ENCODE measurements around the gene AFG1L.
A peak's percentile ranks its signal among the peaks of the same experiment; 100 is the strongest.
"Not testable (repeated sequence)": the region's sequence is repeated elsewhere in the genome, so short reads cannot be mapped to it uniquely, and the experiment has no call there.

The AFG1L gene

DNA sequence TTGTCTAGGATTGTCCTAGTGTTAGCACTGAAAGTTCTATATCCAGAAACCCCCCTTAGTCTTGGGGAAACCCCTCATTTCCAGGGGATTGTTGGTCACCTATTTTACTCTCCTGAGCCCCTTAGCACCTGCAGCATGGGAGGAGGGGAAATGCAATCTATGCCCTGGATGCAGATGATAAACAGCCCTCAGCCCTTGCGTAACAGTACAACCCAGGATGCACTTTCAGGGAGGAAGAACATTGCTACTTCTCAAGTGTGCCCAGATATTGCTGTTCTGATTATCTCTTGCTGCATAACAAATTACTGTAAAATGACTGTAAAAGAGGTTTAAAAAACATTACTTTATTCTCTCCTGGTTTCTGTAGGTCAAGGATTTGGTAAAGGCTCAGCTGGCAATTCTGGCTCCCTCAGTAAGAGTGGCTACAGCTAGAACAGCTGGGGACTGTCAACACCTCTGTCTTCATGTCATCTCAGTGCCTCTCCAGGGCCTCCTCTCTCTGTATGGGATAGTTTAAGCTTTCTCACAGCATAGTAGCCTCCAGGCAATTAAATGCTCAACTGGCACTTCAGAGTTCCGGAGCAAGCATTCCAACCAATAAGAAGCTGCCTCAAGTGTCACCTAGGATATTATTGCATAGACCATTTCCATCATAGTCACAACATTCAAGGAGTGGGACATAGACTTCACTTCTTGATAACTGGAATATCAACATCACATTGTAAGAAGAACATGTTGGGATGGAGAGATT, 148.1 kb downstream of the AFG1L start:
- H3K27me3 ChIP-seq (ENCODE audit: insufficient read depth, low read length): no peaks in the 10 kb centered on the region
- no peaks in the 10 kb centered on the region for H3K4me1 ChIP-seq (ENCODE audit: insufficient read depth, low read length)
- H2AFZ ChIP-seq (ENCODE audit: low read depth, low read length): no peak overlapping the region
- H3K4me3 ChIP-seq (ENCODE audit: low read length): no peak overlapping the region
- no peaks in the 10 kb centered on the region for H3K9me3 ChIP-seq (ENCODE audit: low read length)
- no peaks in the 10 kb centered on the region for H3K36me3 ChIP-seq (ENCODE audit: insufficient read depth, low read length)

- Histone ChIP-seq H3K27me3 (ENCODE audit: insufficient read depth, low read length) (no peaks in the 10 kb centered on the region), H3K36me3 (ENCODE audit: insufficient read depth, low read length) (no peaks in the 10 kb centered on the region), H3K9me3 (ENCODE audit: low read length) (no peaks in the 10 kb centered on the region), H3K4me3 (ENCODE audit: low read length) (no peak overlapping the region), H2AFZ (ENCODE audit: low read depth, low read length) (no peak overlapping the region), H3K4me1 (ENCODE audit: insufficient read depth, low read length) (no peaks in the 10 kb centered on the region)
Measured at GRCh38 chr6:108446629-108447150, 151.8 kb downstream of the AFG1L start.

DNA sequence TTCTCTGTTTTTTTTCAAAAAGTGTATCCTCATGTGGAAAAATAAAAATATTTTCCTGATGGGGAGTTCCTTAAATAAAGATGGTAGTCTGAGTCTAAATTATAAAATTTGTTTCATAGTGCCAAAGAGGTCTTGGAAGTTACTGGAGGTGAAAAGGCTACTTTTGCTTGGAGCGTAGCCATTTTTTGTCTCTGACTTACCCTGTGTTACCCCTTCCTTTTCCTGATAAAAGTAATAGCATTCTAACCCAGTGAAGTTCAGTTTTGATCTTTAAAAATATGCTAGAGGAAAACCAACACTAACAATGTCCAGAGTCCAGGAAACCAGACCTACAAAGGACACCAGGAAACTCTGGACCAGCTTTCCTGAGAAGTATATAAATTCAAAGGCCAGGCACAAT, 153.6 kb downstream of the AFG1L start:
- Histone ChIP-seq H3K9me3 (ENCODE audit: low read length) (no peaks in the 10 kb centered on the region), H3K4me1 (ENCODE audit: insufficient read depth, low read length) (peaks cover 8% of the 10 kb centered on the region), H2AFZ (ENCODE audit: low read depth, low read length) (no peak overlapping the region), H3K27me3 (ENCODE audit: insufficient read depth, low read length) (no peaks in the 10 kb centered on the region), H3K4me3 (ENCODE audit: low read length) (no peak overlapping the region), H3K36me3 (ENCODE audit: insufficient read depth, low read length) (no peaks in the 10 kb centered on the region)

DNA sequence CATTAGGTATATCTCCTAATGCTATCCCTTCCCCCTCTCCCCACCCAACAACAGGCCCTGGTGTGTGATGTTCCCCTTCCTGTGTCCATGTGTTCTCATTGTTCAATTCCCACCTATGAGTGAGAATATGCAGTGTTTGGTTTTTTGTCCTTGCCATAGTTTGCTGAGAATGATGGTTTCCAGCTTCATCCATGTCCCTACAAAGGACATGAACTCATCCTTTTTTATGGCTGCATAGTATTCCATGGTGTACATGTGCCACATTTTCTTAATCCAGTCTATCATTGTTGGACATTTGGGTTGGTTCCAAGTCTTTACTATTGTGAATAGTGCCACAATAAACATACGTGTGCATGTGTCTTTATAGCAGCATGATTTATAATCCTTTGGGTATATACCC, 154.9 kb downstream of the AFG1L start:
- not testable (repeated sequence) for H3K9me3 ChIP-seq (ENCODE audit: low read length); H3K36me3 ChIP-seq (ENCODE audit: insufficient read depth, low read length); H3K4me3 ChIP-seq (ENCODE audit: low read length); H2AFZ ChIP-seq (ENCODE audit: low read depth, low read length); H3K27me3 ChIP-seq (ENCODE audit: insufficient read depth, low read length)
- peaks cover 10% of the 10 kb centered on the region for H3K4me1 ChIP-seq (ENCODE audit: insufficient read depth, low read length)

DNA sequence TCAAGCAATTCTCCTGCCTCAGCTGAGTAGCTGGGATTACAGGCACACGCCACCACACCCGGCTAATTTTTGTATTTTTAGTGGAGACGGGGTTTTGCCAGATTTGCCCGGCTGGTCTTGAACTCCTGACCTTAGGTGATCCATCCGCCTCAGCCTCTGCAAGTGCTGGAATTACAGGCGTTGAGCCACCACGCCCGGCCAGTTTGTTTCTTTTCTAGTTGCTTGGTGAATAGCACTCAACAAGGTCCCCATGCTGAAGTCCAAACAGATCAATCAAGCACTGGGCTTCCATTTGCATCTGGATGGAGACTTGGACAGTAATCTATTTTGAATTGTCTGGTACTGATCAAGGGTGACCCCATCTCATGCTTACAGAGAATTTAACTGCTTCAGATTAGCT, 157.0 kb downstream of the AFG1L start:
- H3K36me3 ChIP-seq (ENCODE audit: insufficient read depth, low read length): no peaks in the 10 kb centered on the region
- no peaks in the 10 kb centered on the region for H3K27me3 ChIP-seq (ENCODE audit: insufficient read depth, low read length)
- H3K4me3 ChIP-seq (ENCODE audit: low read length): no peak overlapping the region
- no peak overlapping the region for H2AFZ ChIP-seq (ENCODE audit: low read depth, low read length)
- H3K9me3 ChIP-seq (ENCODE audit: low read length): no peaks in the 10 kb centered on the region
- H3K4me1 ChIP-seq (ENCODE audit: insufficient read depth, low read length): peaks cover 10% of the 10 kb centered on the region

GRCh38 chr6:108452711-108453195, 157.9 kb downstream of the AFG1L start:
- Histone ChIP-seq H3K27me3 (ENCODE audit: insufficient read depth, low read length) (no peaks in the 10 kb centered on the region), H3K4me1 (ENCODE audit: insufficient read depth, low read length) (peaks cover 10% of the 10 kb centered on the region), H3K9me3 (ENCODE audit: low read length) (no peaks in the 10 kb centered on the region), H2AFZ (ENCODE audit: low read depth, low read length) (peak overlapping the region; percentile 36), H3K36me3 (ENCODE audit: insufficient read depth, low read length) (no peaks in the 10 kb centered on the region), H3K4me3 (ENCODE audit: low read length) (no peak overlapping the region)

DNA sequence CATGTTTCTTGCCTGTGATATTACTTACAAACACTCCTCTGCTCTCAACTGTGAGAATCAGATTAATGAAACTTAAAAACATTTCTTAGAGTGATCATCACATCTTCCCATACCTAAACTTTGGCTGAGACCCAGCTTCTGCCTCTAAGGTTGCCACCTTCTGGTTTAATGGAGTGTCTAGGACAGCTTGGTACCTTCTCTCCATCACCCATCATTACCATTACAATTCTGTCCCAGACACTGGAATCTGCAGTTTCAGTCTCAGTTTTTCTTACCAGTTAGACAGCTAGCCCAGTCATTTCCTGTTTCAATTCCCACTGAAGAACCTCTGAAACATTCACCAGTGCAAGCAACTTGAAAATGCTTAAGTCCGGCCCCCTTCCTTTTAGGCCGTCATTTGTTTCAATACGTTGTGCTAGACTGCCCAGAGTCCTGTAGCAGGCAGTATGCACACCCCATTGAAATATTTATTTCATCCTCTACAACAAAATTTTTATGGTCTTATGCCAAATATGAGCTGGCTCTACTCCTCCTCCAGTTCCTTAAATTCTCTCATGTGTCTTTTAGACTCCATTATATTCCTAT, 158.8 kb downstream of the AFG1L start:
- Histone ChIP-seq H3K4me1 (ENCODE audit: insufficient read depth, low read length) (peaks cover 10% of the 10 kb centered on the region), H3K36me3 (ENCODE audit: insufficient read depth, low read length) (no peaks in the 10 kb centered on the region), H2AFZ (ENCODE audit: low read depth, low read length) (no peak overlapping the region), H3K4me3 (ENCODE audit: low read length) (no peak overlapping the region), H3K9me3 (ENCODE audit: low read length) (no peaks in the 10 kb centered on the region), H3K27me3 (ENCODE audit: insufficient read depth, low read length) (no peaks in the 10 kb centered on the region)

GRCh38 chr6:108454356-108454755, 159.5 kb downstream of the AFG1L start:
- H3K4me3 ChIP-seq (ENCODE audit: low read length): no peak overlapping the region
- no peaks in the 10 kb centered on the region for H3K27me3 ChIP-seq (ENCODE audit: insufficient read depth, low read length)
- H2AFZ ChIP-seq (ENCODE audit: low read depth, low read length): no peak overlapping the region
- no peaks in the 10 kb centered on the region for H3K9me3 ChIP-seq (ENCODE audit: low read length)
- peaks cover 10% of the 10 kb centered on the region for H3K4me1 ChIP-seq (ENCODE audit: insufficient read depth, low read length)
- no peaks in the 10 kb centered on the region for H3K36me3 ChIP-seq (ENCODE audit: insufficient read depth, low read length)

GRCh38 chr6:108455688-108456087, 160.8 kb downstream of the AFG1L start:
- Histone ChIP-seq H3K4me1 (ENCODE audit: insufficient read depth, low read length) (peaks cover 10% of the 10 kb centered on the region), H3K27me3 (ENCODE audit: insufficient read depth, low read length) (no peaks in the 10 kb centered on the region), H3K36me3 (ENCODE audit: insufficient read depth, low read length) (no peaks in the 10 kb centered on the region), H2AFZ (ENCODE audit: low read depth, low read length) (no peak overlapping the region), H3K4me3 (ENCODE audit: low read length) (no peak overlapping the region), H3K9me3 (ENCODE audit: low read length) (no peaks in the 10 kb centered on the region)

DNA sequence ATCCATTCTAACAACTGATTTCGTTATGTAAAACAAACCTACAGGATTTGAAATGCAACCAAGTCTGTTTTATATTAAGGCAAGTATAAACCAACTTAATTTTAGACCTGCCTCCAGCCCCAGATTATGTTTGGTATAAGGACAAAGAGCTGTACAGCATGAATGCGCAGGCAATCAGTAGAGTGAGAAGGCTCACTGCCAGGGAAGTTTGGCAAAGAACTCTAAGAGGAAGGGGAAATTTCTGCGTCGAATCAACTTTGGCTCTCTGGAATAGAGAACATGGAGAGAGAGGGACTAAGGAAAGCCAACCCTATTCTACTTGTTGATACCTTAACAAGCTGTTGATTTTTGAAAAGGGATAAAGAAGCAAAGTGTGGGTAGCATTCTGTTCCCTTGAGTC, 168.9 kb downstream of the AFG1L start:
- no peak overlapping the region for H3K4me3 ChIP-seq (ENCODE audit: low read length)
- H3K4me1 ChIP-seq (ENCODE audit: insufficient read depth, low read length): peaks cover 21% of the 10 kb centered on the region
- no peak overlapping the region for H2AFZ ChIP-seq (ENCODE audit: low read depth, low read length)
- no peaks in the 10 kb centered on the region for H3K9me3 ChIP-seq (ENCODE audit: low read length)
- no peaks in the 10 kb centered on the region for H3K27me3 ChIP-seq (ENCODE audit: insufficient read depth, low read length)
- no peaks in the 10 kb centered on the region for H3K36me3 ChIP-seq (ENCODE audit: insufficient read depth, low read length)

- H3K36me3 ChIP-seq (ENCODE audit: insufficient read depth, low read length): no peaks in the 10 kb centered on the region
- no peaks in the 10 kb centered on the region for H3K9me3 ChIP-seq (ENCODE audit: low read length)
- no peak overlapping the region for H2AFZ ChIP-seq (ENCODE audit: low read depth, low read length)
- no peak overlapping the region for H3K4me3 ChIP-seq (ENCODE audit: low read length)
- H3K27me3 ChIP-seq (ENCODE audit: insufficient read depth, low read length): no peaks in the 10 kb centered on the region
- H3K4me1 ChIP-seq (ENCODE audit: insufficient read depth, low read length): peaks cover 22% of the 10 kb centered on the region
Measured at GRCh38 chr6:108464418-108465097, 169.7 kb downstream of the AFG1L start.

- Histone ChIP-seq H3K27me3 (ENCODE audit: insufficient read depth, low read length) (no peaks in the 10 kb centered on the region), H2AFZ (ENCODE audit: low read depth, low read length) (no peak overlapping the region), H3K36me3 (ENCODE audit: insufficient read depth, low read length) (no peaks in the 10 kb centered on the region), H3K4me1 (ENCODE audit: insufficient read depth, low read length) (peaks cover 22% of the 10 kb centered on the region), H3K9me3 (ENCODE audit: low read length) (no peaks in the 10 kb centered on the region), H3K4me3 (ENCODE audit: low read length) (no peak overlapping the region)
Measured at GRCh38 chr6:108465098-108465495, 170.2 kb downstream of the AFG1L start.

DNA sequence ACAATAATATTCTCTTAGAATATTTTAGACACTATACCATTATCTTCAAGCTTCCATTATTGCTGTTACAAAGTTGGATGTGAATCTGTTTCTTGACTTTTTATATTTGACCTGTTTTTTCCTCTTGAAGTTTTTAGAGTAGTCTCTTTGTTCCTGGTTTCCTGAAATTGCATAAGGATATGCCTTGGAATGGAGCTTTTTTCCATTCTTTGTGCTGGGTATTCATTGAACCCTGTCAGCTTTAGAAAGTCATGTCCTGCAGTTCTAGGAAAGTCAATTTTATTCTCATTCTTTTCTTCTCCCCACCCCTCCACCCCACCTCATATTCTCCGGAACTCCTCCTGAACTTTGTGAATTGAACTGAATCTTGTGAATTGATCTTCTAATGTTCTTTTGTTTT, 173.5 kb downstream of the AFG1L start:
- Histone ChIP-seq H3K9me3 (ENCODE audit: low read length) (no peaks in the 10 kb centered on the region), H2AFZ (ENCODE audit: low read depth, low read length) (no peak overlapping the region), H3K4me1 (ENCODE audit: insufficient read depth, low read length) (peaks cover 22% of the 10 kb centered on the region), H3K27me3 (ENCODE audit: insufficient read depth, low read length) (no peaks in the 10 kb centered on the region), H3K4me3 (ENCODE audit: low read length) (no peak overlapping the region), H3K36me3 (ENCODE audit: insufficient read depth, low read length) (no peaks in the 10 kb centered on the region)
